Uterus (tissue), 4 donors: Measurements from ENCODE around the gene GPR183. TPM values are rescaled to one million over a fixed set of nuclear protein-coding genes. Genes with fewer than 3 reads are reported as not detected.

Experiments used
- DNase-seq, 2 donors: peaks; one replicate each; pipeline ENCODE4 v3.0.0-alpha.2; 2019 to 2020
- H3K27ac ChIP-seq, 2 donors: fragments of 200-600 bp; sonication (generic); 1 replicate in 1 of 2; 2 replicates in 1 of 2; pipeline ENCODE4 v1.5.1; 2016 to 2018
- H3K27me3 ChIP-seq, 2 donors: fragments of 200-600 bp; sonication (generic); one replicate each; pipeline ENCODE4 v1.5.1; 2018 to 2019; ENCODE audit warnings: control low read depth in 1 of 2
- H3K36me3 ChIP-seq, 2 donors: fragments of 200-600 bp; sonication (generic); one replicate each; pipeline ENCODE4 v1.5.1; 2019; ENCODE audit warnings: control low read depth in 1 of 2
- H3K4me1 ChIP-seq, 2 donors: fragments of 200-600 bp; sonication (generic); one replicate each; pipeline ENCODE4 v1.5.1; 2018 to 2019; ENCODE audit warnings: control low read depth in 1 of 2
- H3K4me3 ChIP-seq, 2 donors: fragments of 200-600 bp; sonication (generic); 1 replicate in 1 of 2; 2 replicates in 1 of 2; pipeline ENCODE4 v1.5.1; 2018 to 2019; ENCODE audit warnings: mild to moderate bottlenecking in 1 of 2
- H3K9me3 ChIP-seq, 2 donors: fragments of 200-600 bp; sonication (generic); one replicate each; pipeline ENCODE4 v1.5.1; 2019; ENCODE audit warnings: control low read depth in 1 of 2
- POLR2A ChIP-seq, 2 donors: fragments of 450-650 bp; IDR thresholded peaks; one replicate each; pipeline ENCODE4 v1.6.1; 2016; ENCODE audit warnings: antibody characterized with exemption in 2 of 2, mild to moderate bottlenecking in 1 of 2, moderate library complexity in 1 of 2
- intact Hi-C: fragments of 100-400 bp; cut with DNase I; formaldehyde crosslinking; loops from one replicate; pipeline ENCODE4 v1.15.1; 2023; ENCODE audit warnings: low total_unique reads
- total RNA-seq, 4 donors: library from RNA; depleted of rRNA in 3 of 4; stranded (reverse); fragments of >200 nt in 3 of 4; gene quantifications; one replicate each; pipeline versions ENCODE4 v1.1.0 to v1.2.4, GENCODE V29; 2014 to 2023
- TF ChIP-seq, protein P1 (sequence below), 4 experiments: fragments of 200-600 bp in 2 of 4; fragments of 450-650 bp in 2 of 4; sonication (generic) in 2 of 4; IDR thresholded peaks; one replicate each; pipeline ENCODE4 v1.5.1; 2016 to 2019; ENCODE audit warnings: antibody characterized with exemption in 4 of 4, mild to moderate bottlenecking in 2 of 4, moderate library complexity in 1 of 4
- donor health status: DM: yes; HTN: yes; CAD: no.

Gene GPR183
- total RNA-seq, 4 donors from 2014 or later: 2.0 to 10.8 (median 3.8) TPM

DNA sequence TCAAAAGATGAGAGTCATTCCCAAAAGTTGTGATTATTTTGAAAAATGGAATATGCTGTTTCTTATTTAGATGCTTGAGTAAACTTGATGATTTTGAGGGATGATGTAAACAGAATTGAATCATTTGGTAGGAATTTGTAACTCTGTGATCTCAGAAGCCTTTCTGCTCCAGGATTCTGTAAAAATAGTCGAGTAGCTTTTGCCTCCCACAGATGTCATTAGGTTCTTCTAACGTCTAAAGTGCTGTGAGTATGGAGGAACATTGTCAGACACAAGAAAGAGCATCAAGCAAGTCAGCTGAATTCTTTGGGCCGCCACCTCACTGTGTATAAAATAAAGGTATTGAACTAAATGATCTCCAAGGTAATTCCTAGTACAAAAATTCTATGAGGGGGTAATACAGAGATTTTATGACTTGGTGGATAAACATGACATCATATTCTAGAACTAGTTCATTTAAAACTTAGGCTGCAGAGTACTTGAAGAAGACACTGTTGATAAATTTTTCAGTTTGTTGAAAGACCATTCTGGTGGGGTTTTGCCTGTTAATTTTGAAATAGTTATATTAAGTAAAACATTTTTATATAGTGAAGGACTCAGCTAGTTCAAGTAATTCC is 1.4 kb upstream of the GPR183 start:
- H3K4me3 ChIP-seq: no peak overlapping the region
- intact Hi-C loops: no loop called here
- H3K4me1 ChIP-seq: peaks cover 0 to 13% of the 10 kb centered on the region in 2 donors
- TF ChIP-seq, protein P1, sequence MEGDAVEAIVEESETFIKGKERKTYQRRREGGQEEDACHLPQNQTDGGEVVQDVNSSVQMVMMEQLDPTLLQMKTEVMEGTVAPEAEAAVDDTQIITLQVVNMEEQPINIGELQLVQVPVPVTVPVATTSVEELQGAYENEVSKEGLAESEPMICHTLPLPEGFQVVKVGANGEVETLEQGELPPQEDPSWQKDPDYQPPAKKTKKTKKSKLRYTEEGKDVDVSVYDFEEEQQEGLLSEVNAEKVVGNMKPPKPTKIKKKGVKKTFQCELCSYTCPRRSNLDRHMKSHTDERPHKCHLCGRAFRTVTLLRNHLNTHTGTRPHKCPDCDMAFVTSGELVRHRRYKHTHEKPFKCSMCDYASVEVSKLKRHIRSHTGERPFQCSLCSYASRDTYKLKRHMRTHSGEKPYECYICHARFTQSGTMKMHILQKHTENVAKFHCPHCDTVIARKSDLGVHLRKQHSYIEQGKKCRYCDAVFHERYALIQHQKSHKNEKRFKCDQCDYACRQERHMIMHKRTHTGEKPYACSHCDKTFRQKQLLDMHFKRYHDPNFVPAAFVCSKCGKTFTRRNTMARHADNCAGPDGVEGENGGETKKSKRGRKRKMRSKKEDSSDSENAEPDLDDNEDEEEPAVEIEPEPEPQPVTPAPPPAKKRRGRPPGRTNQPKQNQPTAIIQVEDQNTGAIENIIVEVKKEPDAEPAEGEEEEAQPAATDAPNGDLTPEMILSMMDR (IDR thresholded peaks at IDR 0.05): no peak
- no peak for TF ChIP-seq POLR2A (IDR thresholded peaks at IDR 0.05)
- H3K27me3 ChIP-seq: no peaks in the 10 kb centered on the region
- peak overlapping the region; percentile 50 to 73 for H3K27ac ChIP-seq
- DNase-seq: no peak
- H3K36me3 ChIP-seq: no peaks in the 10 kb centered on the region
- no peaks in the 10 kb centered on the region for H3K9me3 ChIP-seq

DNA sequence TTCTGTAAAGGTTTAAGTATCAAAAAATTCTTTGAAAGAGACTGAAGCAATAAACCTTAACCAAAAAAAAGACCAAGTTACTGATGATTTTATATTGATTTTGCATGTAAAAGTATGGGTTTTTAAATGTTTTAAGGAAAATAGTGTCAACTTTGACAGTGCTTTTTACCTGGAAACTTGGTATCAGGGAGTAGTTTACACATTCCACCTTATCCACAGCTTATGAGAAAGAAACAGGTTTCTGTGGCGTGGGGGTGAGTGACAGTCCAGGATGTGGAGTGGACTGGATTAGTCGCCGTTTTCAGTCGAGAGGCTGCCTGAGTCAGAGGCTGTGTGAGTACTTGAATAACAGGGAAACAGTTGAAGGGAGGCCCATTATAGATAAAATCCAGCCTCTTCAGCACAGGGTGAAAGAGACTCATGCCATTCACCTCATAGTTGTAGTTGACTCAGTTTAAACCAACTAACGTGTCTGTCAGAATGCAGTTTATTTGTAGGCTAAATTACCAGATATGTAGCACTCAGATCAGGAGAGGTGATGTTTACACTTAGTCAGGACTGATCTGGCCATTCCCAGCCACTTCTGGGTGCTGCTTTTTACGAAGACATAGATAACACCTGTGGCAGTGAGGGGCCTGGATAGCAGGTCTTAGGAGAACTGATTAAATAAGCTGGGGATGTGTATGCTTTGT is 595 bp upstream of the GPR183 start:
- Histone ChIP-seq H3K36me3 (no peaks in the 10 kb centered on the region), H3K27me3 (no peaks in the 10 kb centered on the region), H3K4me3 (no peak overlapping the region), H3K9me3 (no peaks in the 10 kb centered on the region), H3K27ac (peak overlapping the region; percentile 50 to 73), H3K4me1 (peaks cover 0 to 13% of the 10 kb centered on the region in 2 donors)
- intact Hi-C loops: no loop called here
- DNase-seq: no peak
- TF ChIP-seq, protein P1 (IDR thresholded peaks at IDR 0.05): no peak
- TF ChIP-seq POLR2A (IDR thresholded peaks at IDR 0.05): no peak

DNA sequence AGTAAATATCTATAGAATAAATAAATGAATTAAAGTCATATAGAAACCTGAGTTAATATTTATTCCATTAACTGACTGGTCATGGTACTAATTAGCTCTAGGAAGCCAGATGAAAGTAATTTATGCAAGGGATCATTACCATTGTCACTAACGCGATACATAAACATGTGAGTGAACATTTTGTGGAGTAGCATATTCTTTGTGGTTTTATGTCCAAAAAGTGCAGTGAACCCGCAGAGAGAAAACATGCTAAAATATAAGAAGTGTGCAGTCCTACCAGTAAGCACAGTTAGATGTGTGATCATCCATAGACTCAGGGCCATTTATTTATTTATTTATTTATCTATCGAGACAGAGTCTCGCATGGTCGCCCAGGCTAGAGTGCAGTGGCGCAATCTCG is 1.6 kb downstream of the GPR183 start:
- Histone ChIP-seq H3K27me3 (no peaks in the 10 kb centered on the region), H3K4me3 (no peak overlapping the region), H3K36me3 (no peaks in the 10 kb centered on the region), H3K27ac (peak overlapping the region in 1 of 2 donors; percentile 55), H3K9me3 (no peaks in the 10 kb centered on the region), H3K4me1 (peaks cover 0 to 5% of the 10 kb centered on the region in 2 donors)
- DNase-seq: no peak
- intact Hi-C loops: no loop called here
- TF ChIP-seq POLR2A (IDR thresholded peaks at IDR 0.05): no peak
- TF ChIP-seq, protein P1 (IDR thresholded peaks at IDR 0.05): no peak

DNA sequence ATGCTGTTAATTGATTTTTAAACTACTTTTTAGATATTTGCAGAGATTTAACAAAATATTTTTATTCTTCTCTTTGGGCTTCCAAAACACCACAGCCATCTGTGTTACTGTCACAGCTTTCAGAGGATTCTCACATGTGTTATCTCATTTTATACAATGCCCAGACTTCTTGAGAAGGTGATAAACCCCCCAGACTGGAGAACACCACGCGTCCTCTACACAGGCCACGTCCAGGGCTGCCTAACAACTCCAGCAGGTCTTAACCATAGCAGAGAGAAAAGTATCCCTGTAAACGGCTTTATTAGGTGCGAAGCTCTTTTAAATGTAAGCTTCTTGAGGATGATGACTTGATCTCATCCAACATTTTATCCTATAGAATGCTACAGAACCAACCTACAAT is 2.0 kb downstream of the GPR183 start:
- H3K27ac ChIP-seq: no peak overlapping the region
- no peak for DNase-seq
- no peak overlapping the region for H3K4me3 ChIP-seq
- H3K36me3 ChIP-seq: no peaks in the 10 kb centered on the region
- intact Hi-C loops: no loop called here
- TF ChIP-seq POLR2A (IDR thresholded peaks at IDR 0.05): no peak
- TF ChIP-seq, protein P1 (IDR thresholded peaks at IDR 0.05): no peak
- peaks cover 0 to under 1% of the 10 kb centered on the region in 2 donors for H3K4me1 ChIP-seq
- H3K9me3 ChIP-seq: no peaks in the 10 kb centered on the region
- H3K27me3 ChIP-seq: no peaks in the 10 kb centered on the region

DNA sequence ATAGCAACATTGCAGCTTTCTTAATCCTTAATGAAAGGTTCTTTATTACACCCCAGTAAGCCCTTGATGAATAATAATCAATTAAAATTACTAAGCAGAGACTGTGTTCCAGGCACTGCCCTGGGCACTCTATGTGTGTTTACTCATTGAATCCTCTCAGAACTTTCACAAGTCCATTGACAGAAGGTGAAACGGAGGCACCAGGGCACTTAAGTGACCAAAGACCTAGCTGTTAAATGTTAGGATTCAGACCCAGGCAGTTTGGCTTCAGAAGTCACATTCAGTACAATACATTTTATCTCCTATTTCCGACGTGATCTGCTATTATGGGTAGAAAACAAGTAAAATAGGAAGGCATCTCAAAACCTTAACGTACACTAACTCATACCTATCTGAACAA is 2.7 kb downstream of the GPR183 start:
- H3K4me1 ChIP-seq: no peaks in the 10 kb centered on the region
- H3K36me3 ChIP-seq: no peaks in the 10 kb centered on the region
- no peaks in the 10 kb centered on the region for H3K27me3 ChIP-seq
- H3K9me3 ChIP-seq: no peaks in the 10 kb centered on the region
- H3K27ac ChIP-seq: no peak overlapping the region
- intact Hi-C loops: no loop called here
- H3K4me3 ChIP-seq: no peak overlapping the region
- DNase-seq: no peak
- no peak for TF ChIP-seq POLR2A (IDR thresholded peaks at IDR 0.05)
- TF ChIP-seq, protein P1 (IDR thresholded peaks at IDR 0.05): no peak
